GM23338 (cell line): Measurements from ENCODE around the gene COX20. TPM values are rescaled to one million over a fixed set of nuclear protein-coding genes. Genes with fewer than 3 reads are reported as not detected.

Source experiments
- ATAC-seq: fragments of 200-7000 bp; cut with Tn5 transposase; 3 replicates; pipeline ENCODE4 v1.9.1; 2020
- DNase-seq: peaks from one replicate; pipeline ENCODE4 v3.0.0-alpha.2; 2015; ENCODE audit warnings: low spot score
- H2AFZ ChIP-seq: fragments of 200-600 bp; sonication (generic); 2 replicates; pipeline ENCODE4 v1.8.0; 2016; ENCODE audit warnings: antibody characterized with exemption, mild to moderate bottlenecking, moderate library complexity
- H3F3A ChIP-seq: fragments of 200-600 bp; sonication (generic); replicated peaks from 2 replicates; pipeline ENCODE4 v1.8.0; 2017; ENCODE audit warnings: antibody characterized with exemption, mixed run types, low read depth
- H3K27ac ChIP-seq: fragments of 200-600 bp; sonication (generic); 2 replicates; pipeline ENCODE4 v1.6.1; 2016; ENCODE audit warnings: low read depth
- H3K27me3 ChIP-seq: fragments of 200-600 bp; sonication (generic); 2 replicates; pipeline ENCODE4 v1.8.0; 2016; ENCODE audit warnings: mild to moderate bottlenecking, mixed run types, moderate library complexity; ENCODE audit not compliant: insufficient read depth
- H3K36me3 ChIP-seq: fragments of 200-600 bp; sonication (generic); 2 replicates; pipeline ENCODE4 v1.8.0; 2016; ENCODE audit warnings: mild to moderate bottlenecking; ENCODE audit not compliant: insufficient read depth
- H3K4me1 ChIP-seq: fragments of 200-600 bp; sonication (generic); 2 replicates; pipeline ENCODE4 v1.8.0; 2016; ENCODE audit warnings: mild to moderate bottlenecking, moderate library complexity; ENCODE audit not compliant: insufficient read depth
- H3K4me2 ChIP-seq: fragments of 200-600 bp; sonication (generic); 2 replicates; pipeline ENCODE4 v1.7.1; 2017; ENCODE audit warnings: mixed run types
- H3K4me3 ChIP-seq: fragments of 200-600 bp; sonication (generic); 2 replicates; pipeline ENCODE4 v1.6.1; 2016; ENCODE audit warnings: mixed run types
- H3K79me2 ChIP-seq: fragments of 200-600 bp; sonication (generic); replicated peaks from 2 replicates; pipeline ENCODE4 v1.8.0; 2017; ENCODE audit warnings: mild to moderate bottlenecking; ENCODE audit not compliant: insufficient read depth
- H3K9me2 ChIP-seq: fragments of 200-600 bp; sonication (generic); 2 replicates; pipeline ENCODE4 v1.8.0; 2017; ENCODE audit not compliant: insufficient read depth
- H4K20me1 ChIP-seq: fragments of 200-600 bp; sonication (generic); replicated peaks from 2 replicates; pipeline ENCODE4 v1.8.0; 2017; ENCODE audit warnings: mild to moderate bottlenecking; ENCODE audit not compliant: insufficient read depth
- H3K27ac Mint-ChIP-seq: 2 replicates; pipeline ENCODE4 v1.8.0; 2020; ENCODE audit warnings: inconsistent platforms, mild to moderate bottlenecking, moderate library complexity, mixed read lengths
- H3K27me3 Mint-ChIP-seq: 3 replicates; pipeline ENCODE4 v1.8.0; 2022; ENCODE audit warnings: low read depth, mild to moderate bottlenecking, moderate library complexity, mixed read lengths, inconsistent platforms; ENCODE audit not compliant: insufficient read depth, poor library complexity
- H3K36me3 Mint-ChIP-seq: 3 replicates; pipeline ENCODE4 v1.8.0; 2021; ENCODE audit warnings: low read depth, mild to moderate bottlenecking, inconsistent platforms, moderate library complexity, mixed read lengths
- H3K4me1 Mint-ChIP-seq: 3 replicates; pipeline ENCODE4 v1.8.0; 2020; ENCODE audit warnings: mild to moderate bottlenecking, inconsistent platforms, mixed read lengths
- H3K4me3 Mint-ChIP-seq: 3 replicates; pipeline ENCODE4 v1.8.0; 2021; ENCODE audit warnings: moderate library complexity, mild to moderate bottlenecking, inconsistent platforms, mixed read lengths
- H3K9me3 Mint-ChIP-seq: 3 replicates; pipeline ENCODE4 v1.8.0; 2020; ENCODE audit warnings: moderate library complexity, mild to moderate bottlenecking, inconsistent platforms, mixed read lengths
- CREB1 ChIP-seq: fragments of 250-450 bp; sonication (Bioruptor Pico); IDR thresholded peaks from 2 replicates; pipeline ENCODE4 v1.5.0; 2020; ENCODE audit warnings: low read depth, mild to moderate bottlenecking, moderate library complexity
- CTCF ChIP-seq, 2 experiments: fragments of 200-600 bp in 1 of 2; sonication (generic) in 1 of 2; conservative IDR thresholded peaks; 2 replicates each; pipeline versions ENCODE4 v1.5.1 to v1.6.1; 2016 to 2017; ENCODE audit warnings: antibody characterized with exemption in 2 of 2, low read depth in 2 of 2, mild to moderate bottlenecking in 2 of 2, moderate library complexity in 1 of 2
- EZH2 ChIP-seq: fragments of 200-600 bp; sonication (generic); IDR thresholded peaks from one replicate; pipeline ENCODE4 v1.8.0; 2017; ENCODE audit warnings: antibody characterized with exemption, mild to moderate bottlenecking, low read depth; ENCODE audit not compliant: unreplicated experiment
- EZH2phosphoT487 ChIP-seq: fragments of 200-600 bp; sonication (generic); IDR thresholded peaks from one replicate; pipeline ENCODE4 v1.8.1; 2018; ENCODE audit warnings: antibody characterized with exemption; ENCODE audit not compliant: unreplicated experiment
- JUNB ChIP-seq: IDR thresholded peaks from one replicate; pipeline ENCODE4 v1.6.1; 2016; ENCODE audit warnings: antibody characterized with exemption; ENCODE audit not compliant: unreplicated experiment
- NANOG ChIP-seq: IDR thresholded peaks from 2 replicates; pipeline ENCODE4 v1.6.1; 2016; ENCODE audit warnings: antibody characterized with exemption, borderline replicate concordance
- POLR2AphosphoS5 ChIP-seq: IDR thresholded peaks from 2 replicates; pipeline ENCODE4 v1.6.1; 2016; ENCODE audit warnings: antibody characterized with exemption, low read depth
- REST ChIP-seq: IDR thresholded peaks from one replicate; pipeline ENCODE4 v1.6.1; 2018; ENCODE audit warnings: antibody characterized with exemption; ENCODE audit not compliant: unreplicated experiment
- STAT1 ChIP-seq: IDR thresholded peaks from one replicate; pipeline ENCODE4 v1.6.1; 2016; ENCODE audit warnings: antibody characterized with exemption; ENCODE audit not compliant: unreplicated experiment
- ZNF462 ChIP-seq: fragments of 250-450 bp; sonication (Bioruptor Pico); IDR thresholded peaks from 2 replicates; pipeline ENCODE4 v1.5.0; 2020; ENCODE audit warnings: mild to moderate bottlenecking, moderate library complexity
- polyA plus RNA-seq: library from polyadenylated mRNA; unstranded; fragments of >200 nt; fragmentation: Nextera tagmentation; extraction: Ambion mirVana; gene quantifications from 2 replicates; pipeline ENCODE4 v1.2.1, GENCODE V29; 2016
- total RNA-seq: library from RNA; depleted of rRNA; stranded (reverse); fragments of >200 nt; shearing (Covaris generic); gene quantifications from 2 replicates; pipeline ENCODE4 v1.2.3, GENCODE V29; 2014

COX20 gene
- total and polyA plus RNA-seq, 2 experiments from 2014 or later: 19.3 to 175 TPM

GRCh38 chr1:244857761-244858160, 22.3 kb downstream of the COX20 start:
- no peak overlapping the region for H3K4me3 ChIP-seq
- peaks cover 86% of the 10 kb centered on the region for H4K20me1 ChIP-seq
- no peak overlapping the region for H3K4me2 ChIP-seq
- H2AFZ ChIP-seq: no peak overlapping the region
- peaks cover 18% of the 10 kb centered on the region for H3K4me1 ChIP-seq
- H3K36me3 ChIP-seq: peaks cover 80% of the 10 kb centered on the region
- H3K9me3 Mint-ChIP-seq: no peaks in the 10 kb centered on the region; the same call in 2 of the 3 replicates
- H3K36me3 Mint-ChIP-seq: peaks cover 100% of the 10 kb centered on the region
- no peak for DNase-seq
- H3K9me2 ChIP-seq: no peaks in the 10 kb centered on the region
- peaks cover 10% of the 10 kb centered on the region for H3K27me3 Mint-ChIP-seq
- peaks cover 41% of the 10 kb centered on the region for H3K4me1 Mint-ChIP-seq
- H3K4me3 Mint-ChIP-seq: no peak overlapping the region
- no peak for ATAC-seq
- no peaks in the 10 kb centered on the region for H3K27me3 ChIP-seq
- peaks cover 98% of the 10 kb centered on the region for H3K79me2 ChIP-seq
- peaks cover 33% of the 10 kb centered on the region for H3F3A ChIP-seq
- H3K27ac ChIP-seq: peak overlapping the region; percentile 47; the same call in 1 of the 2 replicates
- TF ChIP-seq EZH2phosphoT487 (no peak), EZH2 (no peak), POLR2AphosphoS5 (no peak), STAT1 (no peak), REST (no peak), CREB1 (CRISPR knock-in tag) (no peak), JUNB (no peak), NANOG (no peak), CTCF (conservative IDR thresholded peaks at IDR 0.05; ENCODE audit: low read depth in 2 of 2) (no peak), ZNF462 (CRISPR knock-in tag) (no peak)
- 0 out of 2 replicates have a peak overlapping the region, but pooled peaks have one; percentile 52 for H3K27ac Mint-ChIP-seq
